Skeletal muscle tissue (tissue), 4 donors: ENCODE data around the gene GJD3. TPM values are rescaled to one million over a fixed set of nuclear protein-coding genes. Genes with fewer than 3 reads are reported as not detected.
"Not testable (repeated sequence)": the region's sequence is repeated elsewhere in the genome, so short reads cannot be mapped to it uniquely, and the experiment has no call there.

Source experiments
- H3K27ac ChIP-seq: one replicate; pipeline ENCODE4 v1.7.0; 2013; ENCODE audit warnings: mild to moderate bottlenecking, low read depth, low read length, inconsistent platforms
- H3K27me3 ChIP-seq, 3 donors: one replicate each; pipeline ENCODE4 v1.7.0; 2013; ENCODE audit warnings: low read length in 3 of 3; ENCODE audit not compliant: control insufficient read depth in 3 of 3, insufficient read depth in 3 of 3
- H3K36me3 ChIP-seq, 3 donors: one replicate each; pipeline ENCODE4 v1.7.0; 2013; ENCODE audit warnings: low read length in 3 of 3; ENCODE audit not compliant: control insufficient read depth in 3 of 3, insufficient read depth in 3 of 3
- H3K4me1 ChIP-seq, 3 donors: one replicate each; pipeline ENCODE4 v1.7.0; 2013; ENCODE audit warnings: low read length in 3 of 3, mild to moderate bottlenecking in 3 of 3; ENCODE audit not compliant: control insufficient read depth in 3 of 3, insufficient read depth in 3 of 3
- H3K4me3 ChIP-seq, 3 donors: one replicate each; pipeline ENCODE4 v1.7.0; 2013; ENCODE audit warnings: low read length in 3 of 3
- H3K9ac ChIP-seq, 3 donors: one replicate each; pipeline ENCODE4 v1.7.0; 2013; ENCODE audit warnings: low read length in 3 of 3, mild to moderate bottlenecking in 3 of 3, moderate library complexity in 2 of 3, low read depth in 1 of 3
- H3K9me3 ChIP-seq, 3 donors: one replicate each; pipeline ENCODE4 v1.7.0; 2013; ENCODE audit warnings: low read length in 3 of 3; ENCODE audit not compliant: control insufficient read depth in 3 of 3
- total RNA-seq: library from RNA; depleted of rRNA; stranded (reverse); fragments of >200 nt; gene quantifications from one replicate; pipeline ENCODE4 v1.2.3, GENCODE V29; 2014
- donor health status: Osteomylitis.

Gene GJD3
- total RNA-seq, 1 donor from 2014 or later: 0.52 TPM

GRCh38 chr17:40386555-40386954 lies 22.0 kb upstream of the GJD3 start:
- not testable (repeated sequence) for H3K27ac ChIP-seq, H3K4me3 ChIP-seq, H3K36me3 ChIP-seq, H3K4me1 ChIP-seq, H3K9me3 ChIP-seq, H3K9ac ChIP-seq, H3K27me3 ChIP-seq

- Histone ChIP-seq H3K27me3 (peaks cover 0 to 4% (median 0%) of the 10 kb centered on the region in 3 donors), H3K36me3 (no peaks in the 10 kb centered on the region), H3K9ac (no peak overlapping the region), H3K9me3 (no peaks in the 10 kb centered on the region), H3K4me1 (no peaks in the 10 kb centered on the region), H3K4me3 (no peak overlapping the region), H3K27ac (no peak overlapping the region)
Observed at GRCh38 chr17:40382251-40382650, 17.7 kb upstream of the GJD3 start.

- Histone ChIP-seq H3K9me3 (no peaks in the 10 kb centered on the region), H3K4me1 (no peaks in the 10 kb centered on the region), H3K9ac (no peak overlapping the region), H3K27ac (no peak overlapping the region), H3K27me3 (peaks cover 0 to 4% (median 0%) of the 10 kb centered on the region in 3 donors), H3K4me3 (no peak overlapping the region), H3K36me3 (no peaks in the 10 kb centered on the region)
Observed at GRCh38 chr17:40378966-40379365, 14.4 kb upstream of the GJD3 start.

- no peak overlapping the region for H3K9ac ChIP-seq
- no peak overlapping the region for H3K27ac ChIP-seq
- no peaks in the 10 kb centered on the region for H3K4me1 ChIP-seq
- H3K9me3 ChIP-seq: no peaks in the 10 kb centered on the region
- no peaks in the 10 kb centered on the region for H3K36me3 ChIP-seq
- peaks cover 0 to 4% (median 0%) of the 10 kb centered on the region in 3 donors for H3K27me3 ChIP-seq
- H3K4me3 ChIP-seq: no peak overlapping the region
Observed at GRCh38 chr17:40377832-40378231, 13.3 kb upstream of the GJD3 start.

GRCh38 chr17:40376541-40376940 lies 12.0 kb upstream of the GJD3 start:
- not testable (repeated sequence) for H3K9ac ChIP-seq, H3K27me3 ChIP-seq, H3K9me3 ChIP-seq, H3K4me3 ChIP-seq, H3K27ac ChIP-seq, H3K4me1 ChIP-seq, H3K36me3 ChIP-seq

- H3K27ac ChIP-seq, H3K36me3 ChIP-seq, H3K9me3 ChIP-seq, H3K4me1 ChIP-seq, H3K4me3 ChIP-seq, H3K9ac ChIP-seq, H3K27me3 ChIP-seq: not testable (repeated sequence)
Observed at GRCh38 chr17:40375786-40376185, 11.2 kb upstream of the GJD3 start.

GRCh38 chr17:40374821-40375498 lies 10.4 kb upstream of the GJD3 start:
- no peaks in the 10 kb centered on the region for H3K4me1 ChIP-seq
- no peaks in the 10 kb centered on the region for H3K9me3 ChIP-seq
- no peak overlapping the region for H3K9ac ChIP-seq
- no peaks in the 10 kb centered on the region for H3K27me3 ChIP-seq
- H3K36me3 ChIP-seq: no peaks in the 10 kb centered on the region
- H3K27ac ChIP-seq: no peak overlapping the region
- no peak overlapping the region for H3K4me3 ChIP-seq

GRCh38 chr17:40373999-40374398 lies 9.5 kb upstream of the GJD3 start:
- no peaks in the 10 kb centered on the region for H3K36me3 ChIP-seq
- no peak overlapping the region for H3K27ac ChIP-seq

GRCh38 chr17:40373324-40373723 lies 8.8 kb upstream of the GJD3 start:
- no peaks in the 10 kb centered on the region for H3K4me1 ChIP-seq
- H3K27ac ChIP-seq: no peak overlapping the region
- no peak overlapping the region for H3K4me3 ChIP-seq
- no peaks in the 10 kb centered on the region for H3K9me3 ChIP-seq
- no peak overlapping the region for H3K9ac ChIP-seq
- H3K27me3 ChIP-seq: no peaks in the 10 kb centered on the region
- no peaks in the 10 kb centered on the region for H3K36me3 ChIP-seq

More at GRCh38 chr17:40373999-40374398, 9.5 kb upstream of the GJD3 start:
- H3K27me3 ChIP-seq: no peaks in the 10 kb centered on the region
- no peak overlapping the region for H3K4me3 ChIP-seq
- no peaks in the 10 kb centered on the region for H3K9me3 ChIP-seq
- no peaks in the 10 kb centered on the region for H3K4me1 ChIP-seq
- no peak overlapping the region for H3K9ac ChIP-seq

GRCh38 chr17:40372644-40373043 lies 8.1 kb upstream of the GJD3 start:
- not testable (repeated sequence) for H3K27ac ChIP-seq, H3K9me3 ChIP-seq, H3K4me3 ChIP-seq, H3K4me1 ChIP-seq, H3K9ac ChIP-seq, H3K27me3 ChIP-seq, H3K36me3 ChIP-seq
